Stimulated activated CD4-positive, alpha-beta T cell treated with anti-CD3 and anti-CD28 coated beads, Interleukin-12 subunit alpha, Interleukin-12 subunit beta, amount 100 ng/mL, for 48 hours (primary cell): ENCODE results near the gene ATOSA.

Experiments used
- DNase-seq, 3 donors: peaks; one replicate each; pipeline ENCODE4 v3.0.0-alpha.2; 2020; ENCODE audit warnings: low read depth in 2 of 3, low spot score in 1 of 3

Gene ATOSA

GRCh38 chr15:52682781-52683180, 3.6 kb upstream of the ATOSA start:
- no peak for DNase-seq

GRCh38 chr15:52682200-52682599, 3.0 kb upstream of the ATOSA start:
- DNase-seq, result no peak

GRCh38 chr15:52681441-52681840, 2.3 kb upstream of the ATOSA start:
- no peak for DNase-seq

GRCh38 chr15:52680761-52681160, 1.6 kb upstream of the ATOSA start:
- no peak for DNase-seq

GRCh38 chr15:52680041-52680391, 828 bp upstream of the ATOSA start:
- DNase-seq, result no peak

GRCh38 chr15:52678468-52679231, 538 bp downstream of the ATOSA start:
- DNase-seq, result peak; percentile 20 to 41 (median 22)

- DNase-seq, result peak in 2 of 3 donors; percentile 27 to 44
Observed at GRCh38 chr15:52677593-52678467, 1.4 kb downstream of the ATOSA start.

GRCh38 chr15:52674831-52675230, 4.4 kb downstream of the ATOSA start:
- no peak for DNase-seq

GRCh38 chr15:52673734-52674133, 5.5 kb downstream of the ATOSA start:
- no peak for DNase-seq

- no peak for DNase-seq
Observed at GRCh38 chr15:52673312-52673711, 5.9 kb downstream of the ATOSA start.

GRCh38 chr15:52672661-52673060, 6.5 kb downstream of the ATOSA start:
- no peak for DNase-seq

- no peak for DNase-seq
Observed at GRCh38 chr15:52670087-52670486, 9.1 kb downstream of the ATOSA start.

GRCh38 chr15:52668133-52668532, 11.1 kb downstream of the ATOSA start:
- DNase-seq, result no peak

GRCh38 chr15:52667597-52667996, 11.6 kb downstream of the ATOSA start:
- DNase-seq, result no peak

GRCh38 chr15:52663536-52664294, 15.5 kb downstream of the ATOSA start:
- DNase-seq, result no peak

- no peak for DNase-seq
Observed at GRCh38 chr15:52661909-52662308, 17.3 kb downstream of the ATOSA start.

GRCh38 chr15:52660192-52660591, 19.0 kb downstream of the ATOSA start:
- no peak for DNase-seq

GRCh38 chr15:52658955-52659354, 20.2 kb downstream of the ATOSA start:
- DNase-seq, result peak in 2 of 3 donors; percentile 4 to 16

GRCh38 chr15:52657338-52657737, 21.9 kb downstream of the ATOSA start:
- DNase-seq, result no peak

GRCh38 chr15:52656412-52656811, 22.8 kb downstream of the ATOSA start:
- DNase-seq, result no peak

GRCh38 chr15:52653431-52653964, 25.7 kb downstream of the ATOSA start:
- DNase-seq, result no peak
